Upper lobe of right lung (tissue), 1 donor: ENCODE measurements around the gene LPAR1. TPM values are rescaled to one million over a fixed set of nuclear protein-coding genes. Genes with fewer than 3 reads are reported as not detected.

Experiments
- ATAC-seq: fragments of 200-7000 bp; cut with Tn5 transposase; one replicate; pipeline ENCODE4 v1.9.1; 2020; ENCODE audit warnings: mild to moderate bottlenecking, moderate library complexity
- DNase-seq: peaks from one replicate; pipeline ENCODE4 v3.0.0-alpha.2; 2020
- H3K27ac ChIP-seq: fragments of 200-600 bp; one replicate; pipeline ENCODE4 v1.8.0; 2022
- H3K27me3 ChIP-seq: fragments of 200-600 bp; one replicate; pipeline ENCODE4 v1.8.0; 2022; ENCODE audit warnings: mild to moderate bottlenecking
- H3K36me3 ChIP-seq: fragments of 200-600 bp; one replicate; pipeline ENCODE4 v1.8.0; 2022
- H3K4me1 ChIP-seq: fragments of 200-600 bp; one replicate; pipeline ENCODE4 v1.8.0; 2022
- H3K4me3 ChIP-seq: fragments of 200-600 bp; one replicate; pipeline ENCODE4 v1.8.0; 2022; ENCODE audit warnings: mild to moderate bottlenecking
- H3K9me3 ChIP-seq: fragments of 200-600 bp; one replicate; pipeline ENCODE4 v1.8.0; 2022
- CTCF ChIP-seq: fragments of 200-600 bp; IDR thresholded peaks from one replicate; pipeline ENCODE4 v1.8.0; 2022; ENCODE audit warnings: antibody characterized with exemption
- intact Hi-C: fragments of 100-400 bp; cut with DNase I; formaldehyde crosslinking; loops from one replicate; pipeline ENCODE4 v1.11.0; 2022
- total RNA-seq: library from RNA; stranded (reverse); fragmentation: NEBNext Ultra II Directional; extraction: Animal tissue kit (Norgen Biotek cat#: 25700); gene quantifications from one replicate; pipeline ENCODE4 v1.2.1, GENCODE V29; 2021
- donor health status: DM: no; HTN: yes; CAD: no; lungs with severe emphysema.

LPAR1 gene
- total RNA-seq, 1 donor from 2014 or later, result 18.2 TPM

GRCh38 chr9:111030492-111030891, 7.8 kb downstream of the LPAR1 start:
- no peak for TF ChIP-seq CTCF
- H3K27me3 ChIP-seq, result peaks cover 6% of the 10 kb centered on the region
- H3K4me3 ChIP-seq, result no peak overlapping the region
- H3K9me3 ChIP-seq, result no peaks in the 10 kb centered on the region
- intact Hi-C loops, result no loop called here
- DNase-seq (no peak), ATAC-seq (no peak)
- H3K27ac ChIP-seq, result no peak overlapping the region
- no peaks in the 10 kb centered on the region for H3K4me1 ChIP-seq
- no peaks in the 10 kb centered on the region for H3K36me3 ChIP-seq

GRCh38 chr9:111029260-111029659, 9.0 kb downstream of the LPAR1 start:
- no peak for ATAC-seq
- TF ChIP-seq CTCF, result no peak
- Histone ChIP-seq H3K36me3 (no peaks in the 10 kb centered on the region), H3K4me3 (no peak overlapping the region), H3K27ac (no peak overlapping the region), H3K9me3 (no peaks in the 10 kb centered on the region), H3K4me1 (no peaks in the 10 kb centered on the region), H3K27me3 (peaks cover 6% of the 10 kb centered on the region)
- no peak for DNase-seq
- intact Hi-C loops, result no loop called here

- H3K4me3 ChIP-seq, result no peak overlapping the region
- ATAC-seq, result no peak
- peaks cover under 1% of the 10 kb centered on the region for H3K27me3 ChIP-seq
- TF ChIP-seq CTCF, result no peak
- H3K36me3 ChIP-seq, result no peaks in the 10 kb centered on the region
- H3K9me3 ChIP-seq, result no peaks in the 10 kb centered on the region
- no peak overlapping the region for H3K27ac ChIP-seq
- no peak for DNase-seq
- no peaks in the 10 kb centered on the region for H3K4me1 ChIP-seq
- intact Hi-C loops, result no loop called here
Measured at GRCh38 chr9:111027798-111028197, 10.5 kb downstream of the LPAR1 start.

GRCh38 chr9:111023128-111023527, 15.1 kb downstream of the LPAR1 start:
- ATAC-seq (no peak), DNase-seq (no peak)
- no peaks in the 10 kb centered on the region for H3K27me3 ChIP-seq
- H3K9me3 ChIP-seq, result no peaks in the 10 kb centered on the region
- no peak overlapping the region for H3K27ac ChIP-seq
- H3K4me1 ChIP-seq, result no peaks in the 10 kb centered on the region
- no peaks in the 10 kb centered on the region for H3K36me3 ChIP-seq
- no peak for TF ChIP-seq CTCF
- intact Hi-C loops, result no loop called here
- no peak overlapping the region for H3K4me3 ChIP-seq

GRCh38 chr9:111020594-111020993, 17.7 kb downstream of the LPAR1 start:
- Histone ChIP-seq H3K4me3 (no peak overlapping the region), H3K27me3 (no peaks in the 10 kb centered on the region), H3K27ac (no peak overlapping the region), H3K36me3 (no peaks in the 10 kb centered on the region), H3K4me1 (peaks cover 8% of the 10 kb centered on the region), H3K9me3 (no peaks in the 10 kb centered on the region)
- TF ChIP-seq CTCF, result no peak
- ATAC-seq (no peak), DNase-seq (no peak)
- intact Hi-C loops, result no loop called here

- no peak for TF ChIP-seq CTCF
- H3K9me3 ChIP-seq, result no peaks in the 10 kb centered on the region
- H3K27me3 ChIP-seq, result no peaks in the 10 kb centered on the region
- DNase-seq (no peak), ATAC-seq (no peak)
- no peak overlapping the region for H3K27ac ChIP-seq
- intact Hi-C loops, result no loop called here
- no peaks in the 10 kb centered on the region for H3K36me3 ChIP-seq
- H3K4me1 ChIP-seq, result peaks cover 8% of the 10 kb centered on the region
- H3K4me3 ChIP-seq, result no peak overlapping the region
Measured at GRCh38 chr9:111016426-111017045, 21.7 kb downstream of the LPAR1 start.
